HG02763 (cell line): ENCODE measurements around the gene UBA1.

Experiments
- ATAC-seq: cut with Tn5 transposase; IDR thresholded peaks from one replicate; pipeline ENCODE4 v1.9.1; 2021; ENCODE audit warnings: mild to moderate bottlenecking, moderate library complexity; ENCODE audit not compliant: unreplicated experiment

UBA1 gene

GRCh38 chrX:47187106-47187677 is 6.4 kb upstream of the UBA1 start:
- no peak for ATAC-seq

DNA sequence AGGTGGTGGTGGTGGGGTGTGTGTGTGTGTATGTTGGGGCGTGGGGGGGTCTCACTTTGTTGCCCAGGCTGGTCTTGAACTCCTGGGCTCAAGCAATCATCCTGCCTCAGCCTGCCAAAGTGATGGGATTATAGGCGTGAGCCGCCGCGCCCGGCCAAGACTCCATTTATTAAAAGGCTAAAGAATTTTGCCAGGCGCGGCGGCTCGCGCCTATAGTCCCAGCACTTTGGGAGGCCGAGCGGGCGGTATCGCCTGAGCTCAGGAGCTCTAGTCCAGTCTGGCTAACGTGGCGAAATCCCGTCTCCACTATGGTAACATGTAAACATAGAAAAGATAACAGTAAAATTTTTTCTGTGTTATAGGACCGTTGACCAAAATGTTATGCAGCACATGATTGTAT is 3.7 kb upstream of the UBA1 start:
- no peak for ATAC-seq

GRCh38 chrX:47190445-47191269 is 3.0 kb upstream of the UBA1 start:
- ATAC-seq: peak; percentile 41

DNA sequence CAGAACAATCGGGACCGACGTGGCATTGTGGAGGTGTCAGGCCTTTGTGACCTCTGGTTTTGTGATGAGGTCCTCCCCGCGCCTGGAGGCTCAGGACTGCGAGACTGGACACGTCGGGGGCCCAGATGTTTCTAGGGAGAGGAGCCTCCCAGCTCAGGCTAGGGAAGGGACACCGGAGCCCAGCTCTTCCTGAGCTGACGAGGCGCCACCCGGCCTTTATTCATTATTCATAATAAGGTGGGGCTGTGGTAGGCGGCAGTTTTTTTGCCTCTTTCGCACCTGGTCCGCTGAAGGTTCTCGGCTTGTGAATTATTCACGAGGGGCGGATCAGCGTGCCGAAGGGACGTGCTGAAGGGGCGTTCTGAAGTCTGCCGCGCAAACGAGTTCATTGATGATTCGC is 2.3 kb upstream of the UBA1 start:
- no peak for ATAC-seq

DNA sequence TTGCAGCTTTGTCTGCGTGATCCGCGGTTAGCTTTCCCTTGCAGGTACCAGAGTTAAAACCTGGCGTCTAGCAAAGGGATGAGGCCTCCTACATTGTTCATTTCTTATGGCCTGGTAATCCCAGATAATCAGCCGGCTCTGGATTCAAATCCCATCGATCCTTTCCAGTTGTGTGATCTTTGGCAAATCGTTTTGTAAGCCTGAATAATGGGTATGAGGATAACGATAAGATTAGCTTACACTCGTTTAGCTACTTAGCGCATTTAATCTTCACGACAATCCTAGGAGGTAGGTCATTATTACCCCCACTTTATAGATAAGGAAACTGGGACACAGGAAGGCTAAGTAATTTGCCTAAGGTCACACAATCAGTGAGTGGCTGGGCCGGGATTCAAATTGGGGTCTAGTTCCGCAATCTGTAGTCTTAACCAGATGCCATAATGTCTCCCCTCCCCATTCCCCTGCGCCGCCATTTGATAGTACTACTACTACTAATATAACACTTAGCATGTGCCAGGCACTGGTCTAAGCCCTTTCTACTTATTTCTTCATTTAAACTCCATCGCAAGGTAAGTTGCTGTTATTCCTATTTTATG is 1.7 kb upstream of the UBA1 start:
- ATAC-seq: no peak

- ATAC-seq: no peak
Measured at GRCh38 chrX:47194194-47194787, 662 bp downstream of the UBA1 start.

DNA sequence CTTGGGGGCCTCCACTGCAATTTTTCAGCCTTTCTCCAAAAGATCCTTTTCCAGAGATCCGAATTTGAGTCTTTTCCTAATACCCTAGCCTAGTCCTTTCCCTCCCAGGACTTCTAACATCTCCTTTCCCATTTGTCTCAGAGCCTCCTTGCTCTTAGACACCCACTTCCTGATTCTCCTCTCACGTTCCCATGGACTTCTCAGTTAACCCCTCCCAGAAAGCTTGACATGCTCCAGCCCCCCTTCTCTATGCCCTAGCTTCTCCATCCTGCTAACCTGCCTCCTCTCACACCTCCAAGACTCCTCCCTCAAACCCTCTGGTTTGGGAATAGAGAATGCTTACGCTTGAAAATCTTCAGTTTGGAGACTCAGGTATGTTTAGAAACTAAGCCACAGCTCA is 2.5 kb downstream of the UBA1 start:
- ATAC-seq: no peak

- no peak for ATAC-seq
Measured at GRCh38 chrX:47197526-47197925, 3.9 kb downstream of the UBA1 start.

DNA sequence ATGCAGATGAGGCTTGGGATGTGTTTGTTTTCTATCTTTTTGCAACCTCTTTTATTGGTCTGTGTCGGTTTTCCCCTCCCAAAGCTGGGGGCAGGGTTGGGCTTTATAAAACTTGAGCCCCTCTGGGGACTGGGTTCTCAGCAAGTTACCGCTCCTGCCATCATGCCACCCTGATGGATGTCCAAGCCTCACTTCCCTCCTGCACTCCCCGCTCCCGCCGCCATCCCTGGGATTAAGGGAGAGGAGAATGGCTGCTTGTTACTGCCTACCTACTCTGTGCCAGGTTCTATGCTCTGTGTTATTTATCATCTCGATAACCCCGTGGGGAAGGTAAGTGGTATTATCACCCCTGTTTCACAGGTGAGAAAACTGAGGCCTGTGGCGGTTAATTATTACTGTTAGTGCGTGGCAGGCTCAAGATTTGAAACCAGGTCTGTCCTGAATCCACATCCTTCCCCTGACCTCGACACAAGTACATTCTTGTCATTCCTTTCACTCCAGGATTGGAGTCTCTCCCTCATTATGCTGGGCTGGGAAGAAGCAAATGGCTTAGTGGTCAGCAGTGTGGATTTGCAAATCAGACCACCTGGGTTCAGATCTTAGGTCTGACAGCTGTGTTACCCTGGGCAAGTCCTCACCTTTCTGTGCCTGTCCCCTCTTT is 4.5 kb downstream of the UBA1 start:
- ATAC-seq: no peak

DNA sequence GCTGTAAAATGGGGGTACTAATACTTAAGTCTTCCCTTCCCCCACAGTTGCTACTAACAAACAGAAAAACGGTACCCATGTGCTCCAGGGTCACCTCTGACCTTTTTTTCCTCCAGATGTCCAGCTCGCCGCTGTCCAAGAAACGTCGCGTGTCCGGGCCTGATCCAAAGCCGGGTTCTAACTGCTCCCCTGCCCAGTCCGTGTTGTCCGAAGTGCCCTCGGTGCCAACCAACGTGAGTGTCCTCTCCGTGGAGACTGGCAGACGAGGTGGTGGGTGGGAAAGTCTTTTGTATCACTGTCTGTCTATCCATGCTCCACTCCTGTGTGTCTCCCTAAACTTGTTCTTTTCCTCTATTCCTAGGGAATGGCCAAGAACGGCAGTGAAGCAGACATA is 5.1 kb downstream of the UBA1 start:
- no peak for ATAC-seq

DNA sequence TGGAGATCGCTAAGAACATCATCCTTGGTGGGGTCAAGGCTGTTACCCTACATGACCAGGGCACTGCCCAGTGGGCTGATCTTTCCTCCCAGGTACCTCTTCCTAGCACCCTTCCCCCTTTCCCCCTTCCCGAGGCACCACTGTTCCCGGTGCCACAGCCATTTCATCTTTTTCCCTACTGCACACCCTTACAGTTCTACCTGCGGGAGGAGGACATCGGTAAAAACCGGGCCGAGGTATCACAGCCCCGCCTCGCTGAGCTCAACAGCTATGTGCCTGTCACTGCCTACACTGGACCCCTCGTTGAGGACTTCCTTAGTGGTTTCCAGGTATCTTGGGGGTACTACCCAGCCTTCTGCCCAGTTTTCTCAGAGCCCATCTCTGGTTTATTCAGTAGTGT is 5.7 kb downstream of the UBA1 start:
- ATAC-seq: no peak

- no peak for ATAC-seq
Measured at GRCh38 chrX:47200385-47201150, 6.9 kb downstream of the UBA1 start.

GRCh38 chrX:47201345-47201944 is 7.8 kb downstream of the UBA1 start:
- ATAC-seq: no peak

DNA sequence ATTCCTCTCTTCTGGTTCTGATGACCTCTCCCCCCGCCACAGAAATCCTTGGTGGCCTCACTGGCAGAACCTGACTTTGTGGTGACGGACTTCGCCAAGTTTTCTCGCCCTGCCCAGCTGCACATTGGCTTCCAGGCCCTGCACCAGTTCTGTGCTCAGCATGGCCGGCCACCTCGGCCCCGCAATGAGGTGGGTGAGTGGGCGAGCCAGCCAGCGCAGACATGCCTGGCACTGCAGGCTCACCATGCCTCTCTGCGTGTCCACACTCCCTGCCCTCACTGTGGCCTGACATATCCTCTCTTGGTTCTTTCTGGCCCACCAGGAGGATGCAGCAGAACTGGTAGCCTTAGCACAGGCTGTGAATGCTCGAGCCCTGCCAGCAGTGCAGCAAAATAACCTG is 8.7 kb downstream of the UBA1 start:
- no peak for ATAC-seq

GRCh38 chrX:47202877-47203276 is 9.2 kb downstream of the UBA1 start:
- ATAC-seq: no peak

- ATAC-seq: no peak
Measured at GRCh38 chrX:47204970-47205369, 11.3 kb downstream of the UBA1 start.

GRCh38 chrX:47206316-47206715 is 12.7 kb downstream of the UBA1 start:
- no peak for ATAC-seq

GRCh38 chrX:47208108-47208507 is 14.5 kb downstream of the UBA1 start:
- ATAC-seq: no peak

DNA sequence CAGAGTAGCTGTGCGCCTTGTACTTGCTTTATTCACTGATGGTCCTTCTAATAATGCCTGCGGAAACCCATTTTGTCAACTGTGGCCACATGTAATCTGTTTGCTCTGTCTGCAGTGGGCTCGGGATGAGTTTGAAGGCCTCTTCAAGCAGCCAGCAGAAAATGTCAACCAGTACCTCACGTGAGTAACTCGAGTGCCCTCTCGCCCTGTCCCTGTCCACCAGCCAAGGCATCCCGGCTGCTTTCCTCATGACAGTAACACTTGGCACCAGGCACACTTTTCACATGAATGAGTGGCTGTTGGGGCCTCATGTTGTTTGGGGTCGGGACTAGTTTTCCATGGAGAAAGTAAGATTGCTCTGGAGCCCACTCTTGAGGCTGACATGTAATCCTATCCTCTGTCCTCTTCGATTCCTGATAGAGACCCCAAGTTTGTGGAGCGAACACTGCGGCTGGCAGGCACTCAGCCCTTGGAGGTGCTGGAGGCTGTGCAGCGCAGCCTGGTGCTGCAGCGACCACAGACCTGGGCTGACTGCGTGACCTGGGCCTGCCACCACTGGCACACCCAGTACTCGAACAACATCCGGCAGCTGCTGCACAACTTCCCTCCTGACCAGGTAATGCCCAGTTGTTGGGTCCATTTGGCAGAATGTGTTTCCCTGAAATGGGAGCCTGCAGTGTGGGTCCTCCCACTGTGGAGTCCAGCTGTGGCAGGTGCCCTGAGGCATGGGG is 16.0 kb downstream of the UBA1 start:
- no peak for ATAC-seq
